HG03280 (cell line): ENCODE measurements around the gene BSPRY.
"Not testable (repeated sequence)": the region's sequence is repeated elsewhere in the genome, so short reads cannot be mapped to it uniquely, and the experiment has no call there.

ENCODE experiments used
- ATAC-seq: cut with Tn5 transposase; IDR thresholded peaks from one replicate; pipeline ENCODE4 v1.9.1; 2021; ENCODE audit warnings: mild to moderate bottlenecking, moderate library complexity; ENCODE audit not compliant: unreplicated experiment

BSPRY gene

DNA sequence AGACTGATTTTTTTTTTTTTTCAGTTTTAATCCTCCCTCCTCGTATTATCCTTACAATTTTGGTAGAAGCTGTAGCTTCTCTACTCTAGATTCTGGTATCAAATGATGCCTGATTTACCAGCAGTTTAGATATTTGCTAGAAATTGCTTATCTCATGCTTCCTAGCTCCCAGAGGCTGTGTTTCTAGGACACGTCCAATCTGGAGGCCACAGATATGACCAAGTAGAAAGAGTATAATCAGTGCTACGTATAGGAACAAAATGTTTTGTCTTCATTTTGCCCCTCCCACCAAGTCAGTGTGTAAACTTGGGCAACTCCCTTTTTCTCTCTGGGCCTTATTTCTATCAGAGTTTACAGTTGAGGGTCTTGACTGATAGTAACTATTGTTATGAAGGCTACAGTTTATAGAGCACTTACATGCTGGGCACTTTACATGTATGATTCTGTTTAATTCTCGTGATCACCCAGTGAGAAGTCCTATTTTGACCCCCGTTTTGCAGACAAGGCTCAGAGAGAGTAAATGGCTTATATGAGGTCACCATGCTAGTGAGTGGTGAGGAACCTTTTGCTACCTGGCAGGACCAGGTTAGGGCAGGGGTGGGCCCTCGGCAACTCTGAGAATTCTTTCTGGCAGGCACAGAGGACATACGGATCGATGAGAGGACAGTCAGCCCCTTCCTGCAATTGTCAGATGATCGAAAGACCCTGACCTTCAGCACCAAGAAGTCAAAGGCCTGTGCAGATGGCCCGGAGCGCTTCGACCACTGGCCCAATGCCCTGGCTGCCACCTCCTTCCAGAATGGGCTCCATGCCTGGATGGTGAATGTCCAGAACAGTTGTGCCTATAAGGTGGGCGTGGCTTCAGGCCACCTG is 19.9 kb downstream of the BSPRY start:
- no peak for ATAC-seq

DNA sequence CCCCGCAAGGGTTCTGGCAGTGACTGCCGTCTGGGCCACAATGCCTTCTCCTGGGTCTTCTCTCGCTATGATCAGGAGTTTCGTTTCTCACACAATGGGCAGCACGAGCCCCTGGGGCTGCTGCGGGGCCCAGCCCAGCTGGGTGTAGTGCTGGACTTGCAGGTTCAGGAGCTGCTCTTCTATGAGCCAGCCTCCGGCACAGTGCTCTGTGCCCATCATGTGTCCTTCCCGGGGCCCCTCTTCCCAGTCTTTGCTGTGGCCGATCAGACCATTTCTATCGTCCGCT is 20.5 kb downstream of the BSPRY start:
- ATAC-seq: no peak

DNA sequence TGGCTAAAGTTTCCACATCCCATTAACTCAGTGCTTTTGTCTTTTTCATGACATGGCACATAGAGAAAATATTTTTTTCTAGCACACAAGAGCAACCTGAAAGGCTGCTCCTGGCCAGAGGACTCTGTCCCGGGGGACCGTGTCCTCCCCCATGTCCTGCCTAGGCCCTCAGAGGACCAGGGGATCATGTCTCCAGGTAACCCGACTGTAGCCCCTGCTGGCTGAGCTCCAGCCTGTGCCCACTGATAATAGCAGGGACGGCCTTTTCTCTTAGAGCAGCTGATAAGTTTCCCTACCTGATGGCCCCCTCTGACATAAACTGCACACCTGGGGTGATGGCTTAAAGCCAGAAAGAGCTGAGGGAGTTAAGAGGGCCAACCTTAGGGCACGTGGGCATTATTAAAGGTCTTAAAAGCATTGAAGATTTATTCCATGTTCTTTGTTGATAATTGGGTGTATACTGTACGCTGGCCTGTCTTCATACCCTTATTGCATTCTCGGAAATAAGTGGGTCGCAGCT is 21.5 kb downstream of the BSPRY start:
- ATAC-seq: no peak

- ATAC-seq: no peak
Measured at GRCh38 chr9:113372059-113372458, 22.7 kb downstream of the BSPRY start.

GRCh38 chr9:113373256-113373655 is 23.9 kb downstream of the BSPRY start:
- ATAC-seq: no peak

DNA sequence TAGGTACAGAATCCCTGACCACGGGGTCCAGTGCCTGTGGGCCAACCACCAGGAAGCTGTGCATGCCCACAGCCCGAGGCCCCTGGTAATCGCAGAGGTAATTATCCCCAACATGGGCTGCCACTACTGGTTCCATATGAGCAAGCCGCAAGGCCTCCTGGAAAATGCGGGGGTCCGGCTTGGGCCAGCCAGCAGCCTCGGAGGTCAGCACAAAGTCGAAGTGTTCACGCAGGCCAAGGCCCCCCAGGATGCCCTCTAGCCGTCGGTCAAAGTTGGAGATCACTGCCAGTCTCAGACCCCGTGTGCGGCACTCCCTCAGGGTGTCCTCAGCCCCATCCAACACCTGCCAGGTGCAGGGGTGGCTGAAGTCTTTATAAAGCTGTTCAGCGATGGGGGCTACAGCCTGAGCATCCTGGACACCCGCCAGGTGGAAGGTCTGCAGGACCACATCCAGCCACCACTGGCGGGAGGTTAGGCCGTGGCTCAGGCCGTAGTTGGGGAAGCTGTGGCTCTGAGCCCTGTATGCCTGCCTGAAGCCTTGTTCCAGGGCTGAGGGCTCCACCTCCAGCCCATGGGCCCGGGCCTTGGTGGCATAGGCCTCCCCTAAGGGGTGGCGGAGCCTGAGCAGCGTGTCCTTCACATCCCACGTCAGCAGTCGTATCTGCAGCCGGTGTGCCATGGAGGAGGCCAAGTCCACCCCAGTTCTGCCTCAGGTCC is 24.5 kb downstream of the BSPRY start:
- ATAC-seq: no peak

GRCh38 chr9:113375057-113376023 is 26.0 kb downstream of the BSPRY start:
- no peak for ATAC-seq

DNA sequence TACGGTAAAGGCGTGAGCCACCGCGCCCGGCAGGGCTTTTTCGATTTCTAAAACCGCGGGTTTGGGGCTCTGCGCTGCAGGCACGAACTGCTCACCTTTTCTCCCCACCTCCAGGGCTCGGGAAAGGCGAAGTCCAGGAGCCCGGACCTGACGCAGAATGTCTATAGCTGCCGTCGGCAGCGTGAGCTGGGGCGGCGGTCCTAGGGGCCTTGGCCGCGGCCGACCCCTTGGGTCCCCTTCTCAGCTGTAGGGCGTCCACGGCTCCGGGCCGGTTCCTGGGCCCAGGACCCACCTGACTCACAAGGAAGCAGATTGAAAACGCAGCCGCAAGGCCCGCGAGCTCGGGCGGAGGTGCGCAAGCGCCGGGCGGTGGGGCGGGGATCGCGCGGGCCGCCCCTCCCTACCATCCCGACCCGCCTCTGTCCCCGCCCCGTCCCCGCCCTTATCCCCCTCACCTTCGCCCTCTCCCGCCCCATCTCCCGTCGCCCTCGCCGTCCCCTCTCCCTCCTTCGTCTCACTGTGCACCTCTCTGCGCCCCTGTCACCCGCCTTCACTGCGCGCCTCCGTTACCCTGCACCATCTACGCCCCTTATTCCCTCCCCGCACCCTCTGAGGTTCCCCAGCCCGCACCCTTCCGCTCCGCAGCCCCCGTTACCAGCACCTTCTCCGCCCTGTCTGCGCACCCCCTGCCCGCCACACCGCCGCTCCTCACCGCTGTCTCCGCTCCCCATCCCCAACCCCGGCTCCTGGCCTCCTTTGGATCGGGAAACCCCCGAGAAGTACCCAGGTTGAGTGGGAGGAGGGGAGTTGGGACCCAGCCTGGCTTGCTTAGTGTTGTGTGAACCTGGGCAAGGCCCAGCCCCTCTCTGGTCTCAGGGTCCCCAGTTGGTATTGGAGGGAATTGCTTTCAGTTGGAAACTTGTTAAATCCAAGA is 27.6 kb downstream of the BSPRY start, which contains the start of gene HDHD3:
Gene HDHD3 (minus strand): TSS at position 353 of the 934 bp plus-strand sequence. CDS start 2,632 bp downstream, outside the sequence.
- ATAC-seq: peak; percentile 80

- not testable (repeated sequence) for ATAC-seq
Measured at GRCh38 chr9:113379094-113379828, 29.9 kb downstream of the BSPRY start.

GRCh38 chr9:113379829-113380210 is 30.5 kb downstream of the BSPRY start:
- ATAC-seq: not testable (repeated sequence)

- no peak for ATAC-seq
Measured at GRCh38 chr9:113380869-113381378, 31.6 kb downstream of the BSPRY start.

DNA sequence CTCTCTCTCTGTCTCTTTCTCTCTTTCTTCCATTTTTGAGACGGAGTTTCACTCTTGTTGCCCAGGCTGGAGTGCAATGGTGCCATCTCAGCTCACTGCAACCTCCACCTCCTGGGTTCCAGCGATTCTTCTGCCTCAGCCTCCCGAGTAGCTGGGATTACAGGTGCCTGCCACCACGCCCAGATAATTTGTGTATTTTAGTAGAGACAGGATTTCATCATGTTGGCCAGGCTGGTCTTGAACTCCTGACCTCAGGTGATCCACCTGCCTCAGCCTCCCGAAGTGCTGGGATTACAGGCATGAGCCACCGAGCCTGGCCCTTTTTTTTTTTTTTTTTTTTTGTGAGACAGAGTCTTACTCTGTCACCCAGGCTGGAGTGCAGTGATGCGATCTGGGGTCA is 32.1 kb downstream of the BSPRY start:
- ATAC-seq: not testable (repeated sequence)

GRCh38 chr9:113381909-113382411 is 32.6 kb downstream of the BSPRY start:
- ATAC-seq: no peak

- ATAC-seq: no peak
Measured at GRCh38 chr9:113386571-113387393, 37.4 kb downstream of the BSPRY start.

DNA sequence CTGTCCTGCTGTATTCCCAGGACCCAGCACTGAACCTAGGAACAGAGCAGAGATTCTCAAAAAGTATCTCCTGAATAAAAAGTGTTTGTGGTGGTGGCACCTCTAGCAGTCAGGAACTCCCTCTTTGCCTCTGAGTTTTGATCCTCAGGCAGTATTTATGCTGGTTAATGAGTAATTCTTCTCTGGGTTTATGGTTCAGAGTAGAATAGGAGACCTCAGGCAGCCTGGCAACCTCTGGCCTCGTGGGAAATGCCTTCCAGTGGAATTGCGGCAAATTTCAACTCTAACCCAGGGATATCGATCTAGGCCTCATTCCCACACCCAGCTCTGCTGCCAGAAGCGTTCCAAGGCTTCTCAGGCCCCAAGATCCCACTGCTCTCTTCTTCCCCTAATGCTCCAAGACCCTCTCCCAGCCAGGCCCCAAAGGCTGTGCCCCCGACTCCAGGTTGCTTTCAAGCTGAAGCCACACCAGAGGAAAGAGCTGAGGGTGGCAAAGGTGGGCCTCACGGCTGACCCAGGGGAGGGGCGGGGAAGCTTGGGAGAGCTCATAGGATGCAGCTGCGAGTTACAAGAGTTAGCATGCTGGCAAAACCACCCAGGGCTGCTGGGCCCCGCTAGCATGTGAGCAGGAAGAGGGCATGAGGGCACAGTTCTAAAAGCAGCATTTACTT is 38.4 kb downstream of the BSPRY start:
- ATAC-seq: no peak

- no peak for ATAC-seq
Measured at GRCh38 chr9:113388833-113389232, 39.5 kb downstream of the BSPRY start.

DNA sequence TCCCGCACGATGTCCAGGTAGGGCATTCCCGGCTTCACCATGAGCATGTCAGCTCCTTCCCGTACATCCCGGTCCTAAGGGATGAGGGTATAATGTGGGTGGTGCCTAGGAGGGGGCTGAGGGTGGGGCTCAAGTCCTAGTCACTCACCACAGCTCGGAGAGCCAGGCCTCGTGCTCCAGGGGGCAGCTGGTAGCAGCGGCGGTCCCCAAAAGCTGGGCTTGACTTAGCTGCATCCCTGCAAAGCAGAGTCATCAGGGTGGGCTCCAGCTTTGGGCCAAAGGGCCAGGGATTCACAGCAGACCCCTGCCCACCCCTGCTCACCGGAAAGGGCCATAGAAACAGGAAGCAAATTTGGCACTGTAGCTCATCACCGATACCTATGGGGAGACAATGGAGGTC is 40.1 kb downstream of the BSPRY start:
- no peak for ATAC-seq
